Heart left ventricle (tissue), 13 donors: ENCODE data around the gene GTPBP3.

Source experiments
- POLR2A ChIP-seq, 2 donors: fragments of 450-650 bp; IDR thresholded peaks; one replicate each; pipeline ENCODE4 v1.6.1; 2017; ENCODE audit warnings: antibody characterized with exemption in 2 of 2, mild to moderate bottlenecking in 2 of 2, moderate library complexity in 2 of 2
- TF ChIP-seq, protein P1 (sequence below), 12 donors: fragments of 200-600 bp; sonication (generic) in 4 of 12; IDR thresholded peaks; one replicate each; pipeline versions ENCODE4 v1.5.0 to v1.8.0; 2018 to 2022; ENCODE audit warnings: antibody characterized with exemption in 12 of 12, mild to moderate bottlenecking in 5 of 12
- donor health status: ischemic (EF 13 %, LVEDD 7.1; RV severe dilation, severe dysfunction).
- donor health status: DM: no; HTN: yes; CAD: no.
- donor health status: DM: no; HTN: no; CAD: no.
- donor health status: ischemic (EF 25% LVEDD 6.9; RV normal size, moderate dysfunction).
- donor health status: ischemic (EF 25% LVEDD 5.7; RV mildly dilated, moderate dysfunction).
- donor health status: ischemic (EF 35%, LVEDD 5.7; RV mildly dilated, moderate dysfunction).
- donor health status: nonischemic (EF 11% LVEDD 7.7; RV severe dilation, severe dysfunction).
- donor health status: DM: yes; HTN: yes; CAD: no.
- donor health status: PGD.
- donor health status: ischemic (EF 29% LVEDD 5.4; RV normal size, mild dysfunction).
- donor health status: nonischemic (EF 23%, LVEDD 6.1; RV moderate dilation, normal function).

- TF ChIP-seq, protein P1, sequence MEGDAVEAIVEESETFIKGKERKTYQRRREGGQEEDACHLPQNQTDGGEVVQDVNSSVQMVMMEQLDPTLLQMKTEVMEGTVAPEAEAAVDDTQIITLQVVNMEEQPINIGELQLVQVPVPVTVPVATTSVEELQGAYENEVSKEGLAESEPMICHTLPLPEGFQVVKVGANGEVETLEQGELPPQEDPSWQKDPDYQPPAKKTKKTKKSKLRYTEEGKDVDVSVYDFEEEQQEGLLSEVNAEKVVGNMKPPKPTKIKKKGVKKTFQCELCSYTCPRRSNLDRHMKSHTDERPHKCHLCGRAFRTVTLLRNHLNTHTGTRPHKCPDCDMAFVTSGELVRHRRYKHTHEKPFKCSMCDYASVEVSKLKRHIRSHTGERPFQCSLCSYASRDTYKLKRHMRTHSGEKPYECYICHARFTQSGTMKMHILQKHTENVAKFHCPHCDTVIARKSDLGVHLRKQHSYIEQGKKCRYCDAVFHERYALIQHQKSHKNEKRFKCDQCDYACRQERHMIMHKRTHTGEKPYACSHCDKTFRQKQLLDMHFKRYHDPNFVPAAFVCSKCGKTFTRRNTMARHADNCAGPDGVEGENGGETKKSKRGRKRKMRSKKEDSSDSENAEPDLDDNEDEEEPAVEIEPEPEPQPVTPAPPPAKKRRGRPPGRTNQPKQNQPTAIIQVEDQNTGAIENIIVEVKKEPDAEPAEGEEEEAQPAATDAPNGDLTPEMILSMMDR (IDR thresholded peaks at IDR 0.05) = no peak
- TF ChIP-seq POLR2A (IDR thresholded peaks at IDR 0.05) = no peak
Observed at GRCh38 chr19:17337675-17338432, 501 bp downstream of the GTPBP3 start.
